Astrocyte of the spinal cord (primary cell): ENCODE results near the gene ASIC2.

Source experiments
- DNase-seq: peaks from one replicate; pipeline ENCODE4 v3.0.0; 2011; ENCODE audit warnings: low read depth, low spot score
- H3K4me3 ChIP-seq: 2 replicates; pipeline ENCODE4 v1.5.1; 2011; ENCODE audit warnings: low read depth, mild to moderate bottlenecking, low read length, moderate library complexity
- CTCF ChIP-seq: IDR thresholded peaks from 2 replicates; pipeline ENCODE4 v1.5.1; 2012; ENCODE audit warnings: low read depth, mild to moderate bottlenecking, low read length, inconsistent platforms
- in situ Hi-C: cut with HindIII; loops from 2 replicates; pipeline ENCODE4 v1.10.0; 2017; ENCODE audit warnings: low sequenced_read_pairs

The ASIC2 gene

GRCh38 chr17:33079201-33079600, 213.9 kb downstream of the ASIC2 start:
- DNase-seq: no peak
- no peak for TF ChIP-seq CTCF
- H3K4me3 ChIP-seq: no peak overlapping the region
- in situ Hi-C loops: no loop called here

- in situ Hi-C loops: no loop called here
- no peak for TF ChIP-seq CTCF
- H3K4me3 ChIP-seq: no peak overlapping the region
- DNase-seq: no peak
Observed at GRCh38 chr17:33076979-33077378, 216.1 kb downstream of the ASIC2 start.

- no peak for TF ChIP-seq CTCF
- in situ Hi-C loops: no loop called here
- no peak overlapping the region for H3K4me3 ChIP-seq
- no peak for DNase-seq
Observed at GRCh38 chr17:33073416-33073815, 219.7 kb downstream of the ASIC2 start.

GRCh38 chr17:33072421-33073161, 220.5 kb downstream of the ASIC2 start:
- no peak for TF ChIP-seq CTCF
- peak; percentile 3 for DNase-seq
- in situ Hi-C loops: no loop called here
- no peak overlapping the region for H3K4me3 ChIP-seq

- DNase-seq: no peak
- no peak overlapping the region for H3K4me3 ChIP-seq
- in situ Hi-C loops: no loop called here
- TF ChIP-seq CTCF: no peak
Observed at GRCh38 chr17:33071656-33072055, 221.4 kb downstream of the ASIC2 start.

GRCh38 chr17:33057564-33057963, 235.5 kb downstream of the ASIC2 start:
- no peak overlapping the region for H3K4me3 ChIP-seq
- TF ChIP-seq CTCF: no peak
- in situ Hi-C loops: no loop called here
- DNase-seq: no peak
